CD14-positive monocyte (primary cell): Measurements from ENCODE around the gene SDK1. TPM values are rescaled to one million over a fixed set of nuclear protein-coding genes. Genes with fewer than 3 reads are reported as not detected.

ENCODE experiments used
- DNase-seq, 3 donors: peaks; one replicate each; pipeline ENCODE4 v3.0.0-alpha.2; 2011 to 2022
- H2AFZ ChIP-seq: 2 replicates; pipeline ENCODE4 v1.6.0; 2012; ENCODE audit warnings: mild to moderate bottlenecking, low read depth, low read length, inconsistent platforms; ENCODE audit not compliant: insufficient read depth, poor library complexity, severe bottlenecking
- H3K27ac ChIP-seq, 2 donors: 1 replicate in 1 of 2; 2 replicates in 1 of 2; pipeline ENCODE4 v1.5.1; 2012 to 2013; ENCODE audit warnings: low read length in 2 of 2, control low read depth in 1 of 2, inconsistent platforms in 1 of 2, low read depth in 1 of 2, mild to moderate bottlenecking in 1 of 2
- H3K27me3 ChIP-seq, 2 donors: one replicate each; pipeline versions ENCODE4 v1.6.0 to v1.6.1; 2011 to 2013; ENCODE audit warnings: low read length in 2 of 2; ENCODE audit not compliant: control insufficient read depth in 2 of 2, insufficient read depth in 2 of 2
- H3K36me3 ChIP-seq, 2 donors: replicated peaks in 1 of 2; 1 replicate in 1 of 2; 2 replicates in 1 of 2; pipeline versions ENCODE4 v1.5.1 to v1.6.1; 2012 to 2013; ENCODE audit warnings: low read length in 2 of 2, control low read depth in 1 of 2, inconsistent platforms in 1 of 2, mild to moderate bottlenecking in 1 of 2; ENCODE audit not compliant: insufficient read depth in 2 of 2, control insufficient read depth in 1 of 2
- H3K4me1 ChIP-seq, 2 donors: 1 replicate in 1 of 2; 2 replicates in 1 of 2; pipeline versions ENCODE4 v1.5.1 to v1.6.1; 2012 to 2013; ENCODE audit warnings: low read length in 2 of 2, control low read depth in 1 of 2, inconsistent platforms in 1 of 2, mild to moderate bottlenecking in 1 of 2, moderate library complexity in 1 of 2; ENCODE audit not compliant: insufficient read depth in 2 of 2, control insufficient read depth in 1 of 2
- H3K4me2 ChIP-seq: replicated peaks from 2 replicates; pipeline ENCODE3; 2012; ENCODE audit warnings: low read length, moderate library complexity, mild to moderate bottlenecking; ENCODE audit not compliant: poor library complexity, severe bottlenecking; ENCODE audit errors: extremely low read depth
- H3K4me3 ChIP-seq, 3 experiments: fragments of 200-600 bp in 1 of 3; sonication (generic) in 1 of 3; replicated peaks in 1 of 3; 1 replicate in 2 of 3; 2 replicates in 1 of 3; pipeline ENCODE4 v1.5.1; 2011 to 2013; ENCODE audit warnings: low read length in 3 of 3, mild to moderate bottlenecking in 3 of 3, control low read depth in 2 of 3, low read depth in 2 of 3, inconsistent platforms in 1 of 3, moderate library complexity in 1 of 3
- H3K79me2 ChIP-seq: 2 replicates; pipeline ENCODE4 v1.6.0; 2012; ENCODE audit warnings: mild to moderate bottlenecking, control low read depth, inconsistent platforms, low read length, moderate library complexity; ENCODE audit not compliant: insufficient read depth
- H3K9ac ChIP-seq: 2 replicates; pipeline ENCODE4 v1.6.0; 2017; ENCODE audit warnings: low read length, mild to moderate bottlenecking; ENCODE audit not compliant: insufficient read depth, poor library complexity, severe bottlenecking
- H3K9me3 ChIP-seq, 2 donors: replicated peaks in 1 of 2; 1 replicate in 1 of 2; 2 replicates in 1 of 2; pipeline versions ENCODE4 v1.5.1 to v1.6.1; 2012 to 2013; ENCODE audit warnings: low read length in 2 of 2, control low read depth in 1 of 2; ENCODE audit not compliant: control insufficient read depth in 1 of 2, insufficient read depth in 1 of 2
- H4K20me1 ChIP-seq: 2 replicates; pipeline ENCODE4 v1.6.0; 2012; ENCODE audit warnings: mild to moderate bottlenecking, low read length, control low read depth, moderate library complexity; ENCODE audit not compliant: insufficient read depth
- H3K27ac Mint-ChIP-seq, 7 donors: one replicate each; pipeline ENCODE4 v1.8.0; 2020; ENCODE audit warnings: mild to moderate bottlenecking in 7 of 7, mixed read lengths in 7 of 7, moderate library complexity in 6 of 7, inconsistent platforms in 2 of 7
- H3K27me3 Mint-ChIP-seq, 3 donors: one replicate each; pipeline ENCODE4 v1.8.0; 2021 to 2022; ENCODE audit warnings: low read depth in 3 of 3, mild to moderate bottlenecking in 3 of 3, mixed read lengths in 3 of 3, moderate library complexity in 3 of 3, inconsistent platforms in 1 of 3
- H3K36me3 Mint-ChIP-seq, 2 donors: one replicate each; pipeline ENCODE4 v1.8.0; 2020; ENCODE audit warnings: mixed read lengths in 2 of 2, inconsistent platforms in 1 of 2, mild to moderate bottlenecking in 1 of 2
- H3K4me1 Mint-ChIP-seq: one replicate; pipeline ENCODE4 v1.8.0; 2020; ENCODE audit warnings: mild to moderate bottlenecking, mixed read lengths
- H3K4me3 Mint-ChIP-seq, 2 donors: one replicate each; pipeline ENCODE4 v1.8.0; 2020; ENCODE audit warnings: mild to moderate bottlenecking in 2 of 2, mixed read lengths in 2 of 2, moderate library complexity in 1 of 2
- H3K9me3 Mint-ChIP-seq, 7 donors: one replicate each; pipeline ENCODE4 v1.8.0; 2020 to 2022; ENCODE audit warnings: mixed read lengths in 7 of 7, mild to moderate bottlenecking in 6 of 7, moderate library complexity in 6 of 7, inconsistent platforms in 2 of 7
- WGBS: methylation state at CpG from one replicate; pipeline ENCODE4 v1.1.5; 2013; ENCODE audit warnings: missing lambda C conversion rate; ENCODE audit not compliant: insufficient coverage; 5-methylcytosine and 5-hydroxymethylcytosine counted together
- intact Hi-C, 2 donors: fragments of 100-400 bp; cut with micrococcal nuclease; formaldehyde crosslinking; loops; one replicate each; pipeline versions ENCODE4 v1.15.0 to v1.15.1; 2023
- polyA plus RNA-seq, 3 donors: library from polyadenylated mRNA; depleted of rRNA in 1 of 3; unstranded in 2 of 3; stranded (reverse) in 1 of 3; fragments of 300-500 nt in 2 of 3; fragments of >200 nt in 1 of 3; fragmentation: Illumina TruSeq in 2 of 3; gene quantifications; 1 replicate in 2 of 3; 2 replicates in 1 of 3; pipeline ENCODE4 v1.2.3, GENCODE V29; 2012 to 2021
- TF ChIP-seq, protein P1 (sequence below): fragments of 200-600 bp; IDR thresholded peaks from one replicate; pipeline ENCODE4 v1.8.0; 2022; ENCODE audit warnings: antibody characterized with exemption, mild to moderate bottlenecking

The SDK1 gene
- polyA plus RNA-seq, 3 donors: 0.01 TPM; not detected in 2

DNA sequence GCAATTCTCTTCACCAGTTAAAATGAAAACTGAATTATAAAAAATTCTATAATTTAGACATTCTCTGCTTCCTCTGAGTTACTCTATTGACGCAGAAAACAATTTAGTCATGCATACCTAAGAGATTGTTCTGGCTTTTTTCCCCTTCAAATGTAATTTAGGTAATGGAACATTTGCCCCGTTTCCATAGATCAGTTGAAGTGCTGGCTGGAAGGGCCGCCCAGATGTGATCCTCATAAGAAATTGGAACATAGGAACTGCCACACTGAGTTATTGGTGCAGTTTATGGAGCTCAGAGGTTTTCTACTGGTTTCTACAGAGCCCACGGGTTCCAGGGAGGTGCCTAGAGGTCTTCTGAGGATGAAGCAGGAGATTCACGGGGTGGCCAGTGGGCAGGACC is 581.7 kb downstream of the SDK1 start:
- Mint-ChIP-seq H3K9me3 (peaks cover 1 to 18% (median 5%) of the 10 kb centered on the region in 7 donors), H3K4me3 (no peak overlapping the region), H3K27me3 (peaks cover 1% of the 10 kb centered on the region in 3 donors), H3K4me1 (no peaks in the 10 kb centered on the region), H3K36me3 (no peaks in the 10 kb centered on the region), H3K27ac (no peak overlapping the region)
- H3K79me2 ChIP-seq: no peaks in the 10 kb centered on the region
- no peaks in the 10 kb centered on the region for H3K36me3 ChIP-seq
- H3K9ac ChIP-seq: no peak overlapping the region
- H2AFZ ChIP-seq: no peak overlapping the region
- H3K27ac ChIP-seq: no peak overlapping the region
- H3K4me2 ChIP-seq: no peak overlapping the region
- TF ChIP-seq, protein P1, sequence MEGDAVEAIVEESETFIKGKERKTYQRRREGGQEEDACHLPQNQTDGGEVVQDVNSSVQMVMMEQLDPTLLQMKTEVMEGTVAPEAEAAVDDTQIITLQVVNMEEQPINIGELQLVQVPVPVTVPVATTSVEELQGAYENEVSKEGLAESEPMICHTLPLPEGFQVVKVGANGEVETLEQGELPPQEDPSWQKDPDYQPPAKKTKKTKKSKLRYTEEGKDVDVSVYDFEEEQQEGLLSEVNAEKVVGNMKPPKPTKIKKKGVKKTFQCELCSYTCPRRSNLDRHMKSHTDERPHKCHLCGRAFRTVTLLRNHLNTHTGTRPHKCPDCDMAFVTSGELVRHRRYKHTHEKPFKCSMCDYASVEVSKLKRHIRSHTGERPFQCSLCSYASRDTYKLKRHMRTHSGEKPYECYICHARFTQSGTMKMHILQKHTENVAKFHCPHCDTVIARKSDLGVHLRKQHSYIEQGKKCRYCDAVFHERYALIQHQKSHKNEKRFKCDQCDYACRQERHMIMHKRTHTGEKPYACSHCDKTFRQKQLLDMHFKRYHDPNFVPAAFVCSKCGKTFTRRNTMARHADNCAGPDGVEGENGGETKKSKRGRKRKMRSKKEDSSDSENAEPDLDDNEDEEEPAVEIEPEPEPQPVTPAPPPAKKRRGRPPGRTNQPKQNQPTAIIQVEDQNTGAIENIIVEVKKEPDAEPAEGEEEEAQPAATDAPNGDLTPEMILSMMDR: no peak
- no CpG with 5 or more reads among the region's 5 CpGs for WGBS
- no peaks in the 10 kb centered on the region for H3K4me1 ChIP-seq
- no peaks in the 10 kb centered on the region for H3K27me3 ChIP-seq
- intact Hi-C loops: no loop called here
- peaks cover 0 to 19% of the 10 kb centered on the region in 2 donors for H3K9me3 ChIP-seq
- no peaks in the 10 kb centered on the region for H4K20me1 ChIP-seq
- no peak overlapping the region for H3K4me3 ChIP-seq
- no peak for DNase-seq

DNA sequence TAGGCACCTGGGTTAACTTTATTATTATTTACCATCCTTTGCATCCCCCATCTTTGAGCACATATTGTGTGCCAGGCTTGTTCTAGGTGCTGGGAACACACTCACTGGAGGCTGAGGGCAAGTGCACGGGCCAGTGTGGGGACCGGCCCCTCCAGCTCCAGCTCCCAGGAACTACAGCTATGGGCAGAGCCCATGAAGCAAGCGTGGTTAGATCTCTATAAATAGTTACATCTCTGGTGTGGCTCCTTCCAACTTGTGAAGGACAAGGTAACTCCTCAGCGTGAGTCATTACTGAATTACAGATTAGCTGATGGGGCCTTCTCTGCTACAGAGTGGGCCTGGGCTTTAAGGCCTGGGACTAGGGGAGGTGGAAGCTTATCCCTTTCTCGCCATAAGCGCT is 583.5 kb downstream of the SDK1 start:
- H3K27ac Mint-ChIP-seq: no peak overlapping the region
- no peaks in the 10 kb centered on the region for H3K36me3 Mint-ChIP-seq
- Histone ChIP-seq H3K4me1 (no peaks in the 10 kb centered on the region), H3K4me2 (no peak overlapping the region), H3K27ac (no peak overlapping the region), H3K79me2 (no peaks in the 10 kb centered on the region), H3K36me3 (no peaks in the 10 kb centered on the region), H2AFZ (no peak overlapping the region), H3K9me3 (peaks cover 0 to 17% of the 10 kb centered on the region in 2 donors), H4K20me1 (no peaks in the 10 kb centered on the region), H3K9ac (no peak overlapping the region), H3K4me3 (no peak overlapping the region), H3K27me3 (no peaks in the 10 kb centered on the region)
- TF ChIP-seq, protein P1: no peak
- peaks cover 1 to 20% (median 5%) of the 10 kb centered on the region in 7 donors for H3K9me3 Mint-ChIP-seq
- H3K27me3 Mint-ChIP-seq: peaks cover 1% of the 10 kb centered on the region in 3 donors
- no peak overlapping the region for H3K4me3 Mint-ChIP-seq
- WGBS: 96% methylated on average over 3 of the region's 6 CpGs
- no peak for DNase-seq
- intact Hi-C loops: no loop called here
- no peaks in the 10 kb centered on the region for H3K4me1 Mint-ChIP-seq
